Pancreas (tissue), 10 donors: Measurements from ENCODE around the gene MANBA. TPM values are rescaled to one million over a fixed set of nuclear protein-coding genes. Genes with fewer than 3 reads are reported as not detected.

Experiments used
- ATAC-seq, 4 donors: fragments of 200-7000 bp; cut with Tn5 transposase; one replicate each; pipeline versions ENCODE4 v1.8.0 to v1.9.1; 2020; ENCODE audit warnings: mild to moderate bottlenecking in 4 of 4, moderate library complexity in 4 of 4
- DNase-seq, 6 donors: peaks; one replicate each; pipeline ENCODE4 v3.0.0-alpha.2; 2020
- FAIRE-seq: peaks from 2 replicates; lab custom pipeline; 2012; peaks lifted over from hg19 to GRCh38; lab: Jason Lieb, UNC
- H3K27ac ChIP-seq, 4 donors: fragments of 200-600 bp; sonication (generic); 1 replicate in 3 of 4; 2 replicates in 1 of 4; pipeline versions ENCODE4 v1.5.0 to v1.8.0; 2020
- H3K27me3 ChIP-seq, 4 donors: fragments of 200-600 bp; one replicate each; pipeline ENCODE4 v1.8.0; 2021
- H3K36me3 ChIP-seq, 3 donors: fragments of 200-600 bp; sonication (generic) in 1 of 3; one replicate each; pipeline versions ENCODE4 v1.5.0 to v1.8.0; 2020 to 2021
- H3K4me1 ChIP-seq, 3 donors: fragments of 200-600 bp; one replicate each; pipeline ENCODE4 v1.8.0; 2021
- H3K4me3 ChIP-seq, 4 donors: fragments of 200-600 bp; sonication (generic) in 2 of 4; one replicate each; pipeline versions ENCODE4 v1.5.0 to v1.8.0; 2020 to 2021
- H3K9me3 ChIP-seq, 4 donors: fragments of 200-600 bp; one replicate each; pipeline ENCODE4 v1.8.0; 2021
- WGBS, 2 donors: extraction: QIAGEN DNeasy Blood & Tissue Kit; methylation state at CpG; one replicate each; pipeline ENCODE4 v1.1.7; 2013; 5-methylcytosine and 5-hydroxymethylcytosine counted together
- intact Hi-C, 3 donors: fragments of 100-400 bp; cut with DNase I; formaldehyde crosslinking; loops; one replicate each; pipeline versions ENCODE4 v1.11.1 to v1.14.2; 2022
- polyA plus RNA-seq, 2 donors: library from polyadenylated mRNA; stranded (reverse); fragments of 200-250 nt; gene quantifications; one replicate each; pipeline ENCODE4 v1.2.3, GENCODE V29; 2013
- total RNA-seq, 6 donors: library from RNA; stranded (reverse); fragmentation: NEBNext Ultra II Directional in 4 of 6; extraction: Animal tissue kit (Norgen Biotek cat#: 25700) in 4 of 6; gene quantifications; one replicate each; pipeline versions ENCODE4 v1.2.1 to v1.2.4, GENCODE V29; 2021 to 2023
- TF ChIP-seq, protein P1 (sequence below), 4 donors: fragments of 200-600 bp; sonication (generic) in 3 of 4; IDR thresholded peaks; one replicate each; pipeline versions ENCODE4 v1.5.0 to v1.8.0; 2021; ENCODE audit warnings: antibody characterized with exemption in 4 of 4
- donor health status: healthy with polysubstance abuse.
- donor health status: DM: no; HTN: no; CAD: no; lungs with moderate emphysema.
- donor health status: DM: no; HTN: no; CAD: no.
- donor health status: control.
- donor health status: control.
- donor health status: Bipolar disorder and iron deficiency.
- donor health status: DM: yes; HTN: yes; CAD: no.
- donor health status: DM: no; HTN: no; CAD: no.
- donor health status: DM: no; HTN: no; CAD: no.
- donor health status: DM: yes; HTN: yes; CAD: no.

Gene MANBA
- total and polyA plus RNA-seq, 8 donors, result 7.8 to 22.0 (median 10.7) TPM

DNA sequence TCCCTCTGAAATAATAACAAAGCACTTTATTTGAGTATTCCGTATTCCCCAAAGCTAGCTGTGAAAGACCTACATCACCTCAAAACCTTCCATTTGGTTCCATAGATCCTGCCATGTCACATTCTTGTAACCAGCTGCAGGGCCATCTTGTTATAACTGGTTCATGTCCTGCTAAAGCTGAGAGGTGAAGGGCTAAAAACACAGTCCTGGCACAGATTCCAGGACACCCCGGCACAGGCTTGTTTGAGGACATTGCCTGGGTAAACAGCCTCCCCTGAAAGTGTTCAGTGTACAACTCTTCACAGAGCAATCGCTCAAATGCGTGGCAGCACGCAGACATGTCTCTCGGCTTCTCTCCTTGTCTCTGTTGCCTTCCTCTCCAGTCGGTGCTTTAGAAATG lies 129.2 kb downstream of the MANBA start:
- H3K27ac ChIP-seq, result no peak overlapping the region
- H3K36me3 ChIP-seq, result peaks cover 0 to 4% (median 0%) of the 10 kb centered on the region in 3 donors
- H3K27me3 ChIP-seq, result no peaks in the 10 kb centered on the region
- 76 to 78% methylated on average over 7 of the region's 7 CpGs for WGBS, 2 donors
- FAIRE-seq (no peak), DNase-seq (no peak), ATAC-seq (no peak)
- no peaks in the 10 kb centered on the region for H3K9me3 ChIP-seq
- H3K4me3 ChIP-seq, result no peak overlapping the region
- no peaks in the 10 kb centered on the region for H3K4me1 ChIP-seq
- intact Hi-C loops, result no loop called here
- TF ChIP-seq, protein P1, sequence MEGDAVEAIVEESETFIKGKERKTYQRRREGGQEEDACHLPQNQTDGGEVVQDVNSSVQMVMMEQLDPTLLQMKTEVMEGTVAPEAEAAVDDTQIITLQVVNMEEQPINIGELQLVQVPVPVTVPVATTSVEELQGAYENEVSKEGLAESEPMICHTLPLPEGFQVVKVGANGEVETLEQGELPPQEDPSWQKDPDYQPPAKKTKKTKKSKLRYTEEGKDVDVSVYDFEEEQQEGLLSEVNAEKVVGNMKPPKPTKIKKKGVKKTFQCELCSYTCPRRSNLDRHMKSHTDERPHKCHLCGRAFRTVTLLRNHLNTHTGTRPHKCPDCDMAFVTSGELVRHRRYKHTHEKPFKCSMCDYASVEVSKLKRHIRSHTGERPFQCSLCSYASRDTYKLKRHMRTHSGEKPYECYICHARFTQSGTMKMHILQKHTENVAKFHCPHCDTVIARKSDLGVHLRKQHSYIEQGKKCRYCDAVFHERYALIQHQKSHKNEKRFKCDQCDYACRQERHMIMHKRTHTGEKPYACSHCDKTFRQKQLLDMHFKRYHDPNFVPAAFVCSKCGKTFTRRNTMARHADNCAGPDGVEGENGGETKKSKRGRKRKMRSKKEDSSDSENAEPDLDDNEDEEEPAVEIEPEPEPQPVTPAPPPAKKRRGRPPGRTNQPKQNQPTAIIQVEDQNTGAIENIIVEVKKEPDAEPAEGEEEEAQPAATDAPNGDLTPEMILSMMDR (IDR thresholded peaks at IDR 0.05), result no peak

DNA sequence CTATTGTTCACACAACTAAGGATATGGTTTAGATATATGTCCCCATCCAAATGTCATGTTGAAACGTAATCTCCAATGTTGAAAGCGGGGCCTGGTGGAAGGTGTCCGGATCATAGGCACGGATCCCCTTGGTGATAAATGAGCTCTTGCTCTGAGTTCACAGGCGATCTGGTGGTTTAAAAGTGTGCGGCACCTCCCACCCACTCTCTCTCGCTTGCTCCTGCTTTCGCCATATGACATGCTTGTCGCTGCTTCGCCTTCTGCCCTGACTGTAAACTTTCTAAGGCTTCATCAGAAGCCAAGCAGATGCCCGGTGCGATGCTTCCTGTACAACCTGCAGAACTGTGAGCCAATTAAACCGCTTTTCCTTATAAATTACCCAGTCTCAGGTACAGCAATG lies 131.1 kb downstream of the MANBA start:
- Histone ChIP-seq H3K4me3 (no peak overlapping the region), H3K27me3 (no peaks in the 10 kb centered on the region), H3K36me3 (no peaks in the 10 kb centered on the region), H3K4me1 (no peaks in the 10 kb centered on the region), H3K9me3 (no peaks in the 10 kb centered on the region), H3K27ac (no peak overlapping the region)
- 88 to 93% methylated on average over 13 of the region's 13 CpGs for WGBS, 2 donors
- DNase-seq, result no peak
- FAIRE-seq, result no peak
- intact Hi-C loops, result loop anchor here in 2 of 3 donors (10.0 kb wide), 1 partner anchor 375 kb away; no protein-coding TSS in a partner anchor
- ATAC-seq, result no peak
- TF ChIP-seq, protein P1 (IDR thresholded peaks at IDR 0.05), result no peak

DNA sequence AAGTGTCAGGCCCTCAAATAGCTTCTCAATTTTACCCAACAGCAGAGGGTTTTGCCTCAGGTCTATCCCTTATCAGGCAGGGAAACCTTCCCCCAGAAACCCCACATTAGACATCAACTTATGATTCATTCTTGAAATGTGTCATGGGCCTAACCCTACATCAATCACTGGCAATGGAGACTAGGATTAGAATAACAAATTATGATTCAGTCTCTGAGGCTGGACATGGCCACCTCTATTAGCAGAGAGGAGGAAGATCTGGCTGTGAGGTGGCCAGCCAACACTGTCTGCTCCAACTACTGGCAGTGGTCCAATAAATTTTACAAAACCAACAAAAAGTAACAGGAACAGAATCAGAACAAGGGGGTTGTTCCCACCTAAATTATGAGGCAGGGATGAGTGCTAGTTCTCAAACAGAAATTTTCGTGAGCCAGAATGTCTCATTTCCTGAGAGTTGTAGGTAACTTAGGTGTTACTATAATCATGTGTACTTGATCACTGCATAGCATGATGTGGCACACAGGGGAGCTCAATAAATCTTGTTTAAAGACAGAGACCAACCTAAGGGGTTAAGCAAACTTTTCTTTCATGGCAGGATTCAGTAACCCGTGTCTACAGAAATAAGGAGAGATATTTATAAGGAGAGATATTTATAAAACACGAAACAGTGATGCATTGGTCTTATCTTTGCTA lies 132.8 kb downstream of the MANBA start:
- ATAC-seq (peak in 2 of 4 donors; percentile 43 to 58), FAIRE-seq (no peak), DNase-seq (no peak)
- TF ChIP-seq, protein P1 (IDR thresholded peaks at IDR 0.05), result no peak
- intact Hi-C loops, result loop anchor here in 2 of 3 donors (10.0 kb wide), 1 partner anchor 377 kb away; no protein-coding TSS in a partner anchor
- 51 to 59% methylated on average over 3 of the region's 3 CpGs for WGBS, 2 donors
- Histone ChIP-seq H3K27ac (no peak overlapping the region), H3K27me3 (no peaks in the 10 kb centered on the region), H3K4me3 (no peak overlapping the region), H3K36me3 (no peaks in the 10 kb centered on the region), H3K9me3 (no peaks in the 10 kb centered on the region), H3K4me1 (no peaks in the 10 kb centered on the region)

DNA sequence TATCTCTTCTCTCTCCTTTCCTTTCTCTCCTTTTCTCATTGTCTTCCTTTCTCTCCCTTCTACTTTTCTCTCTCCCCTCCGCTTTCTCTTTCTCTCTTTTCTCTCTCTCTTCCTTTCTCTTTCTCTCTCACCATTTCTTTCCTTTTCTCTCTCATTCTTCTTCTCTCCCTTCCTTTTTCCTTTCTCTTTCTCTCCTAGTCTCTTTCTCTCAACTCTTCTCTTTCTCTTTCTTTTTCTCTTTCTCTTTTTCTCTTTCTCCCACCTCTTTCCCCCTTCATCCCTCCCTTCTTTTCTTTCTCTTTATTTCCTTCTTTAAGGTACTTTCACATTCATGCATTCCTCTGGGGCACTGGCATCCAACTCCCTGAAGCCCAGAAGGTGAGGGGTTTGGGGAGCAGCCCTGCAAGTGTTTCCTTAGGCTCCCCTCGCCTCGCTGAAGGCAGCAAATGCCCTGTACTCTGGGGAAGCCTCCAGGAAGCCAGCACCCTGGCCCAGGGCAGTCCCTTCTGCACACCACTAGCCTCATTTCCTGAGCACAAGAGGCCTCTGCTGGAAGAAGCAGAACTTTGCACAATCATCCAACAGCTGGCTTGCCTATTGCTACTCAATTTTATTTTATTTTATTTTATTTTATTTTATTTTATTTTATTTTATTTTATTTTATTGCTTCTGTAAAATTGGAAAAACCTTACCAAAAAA lies 135.4 kb downstream of the MANBA start:
- peaks cover 0 to 9% (median 7%) of the 10 kb centered on the region in 3 donors for H3K4me1 ChIP-seq
- FAIRE-seq (no peak), ATAC-seq (peak in 2 of 4 donors; percentile 21 to 55), DNase-seq (no peak)
- no peak overlapping the region for H3K4me3 ChIP-seq
- intact Hi-C loops, result loop anchor here in 2 of 3 donors (10.0 kb wide), 1 partner anchor 379 kb away; no protein-coding TSS in a partner anchor
- TF ChIP-seq, protein P1 (IDR thresholded peaks at IDR 0.05), result no peak
- H3K36me3 ChIP-seq, result no peaks in the 10 kb centered on the region
- no peaks in the 10 kb centered on the region for H3K27me3 ChIP-seq
- H3K9me3 ChIP-seq, result no peaks in the 10 kb centered on the region
- no peak overlapping the region for H3K27ac ChIP-seq
- 81 to 82% methylated on average over 3 of the region's 3 CpGs for WGBS, 2 donors
